K562 (cell line): ENCODE data around the gene OR2S2.

Experiments used
- ASH1L ChIP-seq: fragments of 450-650 bp; IDR thresholded peaks from 2 replicates; pipeline ENCODE4 v1.6.1; 2018; ENCODE audit warnings: borderline replicate concordance, mild to moderate bottlenecking, low read depth; ENCODE audit not compliant: partially characterized antibody
- CTCF ChIP-seq, 3 experiments: IDR thresholded peaks in 2 of 3; conservative IDR thresholded peaks in 1 of 3; 2 replicates each; pipeline ENCODE4 v1.5.1; 2011 to 2012; ENCODE audit warnings: low read length in 3 of 3, mild to moderate bottlenecking in 3 of 3, control low read depth in 2 of 3, improper control_type of control experiment in 1 of 3, inconsistent platforms in 1 of 3, low read depth in 1 of 3, mixed read lengths in 1 of 3, moderate library complexity in 1 of 3; ENCODE audit not compliant: insufficient read depth in 2 of 3
- ELK1 ChIP-seq: sonication (generic); formaldehyde crosslinking; IDR thresholded peaks from 2 replicates; pipeline ENCODE4 v1.8.1; 2022; ENCODE audit warnings: missing genetic modification reagents
- FOS ChIP-seq: IDR thresholded peaks from 3 replicates; pipeline ENCODE4 v1.6.1; 2011; ENCODE audit not compliant: insufficient read length; ENCODE audit errors: extremely low read depth

- TF ChIP-seq FOS, result no peak
- no peak for TF ChIP-seq ELK1 (CRISPR knock-in tag)
- TF ChIP-seq ASH1L, result no peak
- no peak for TF ChIP-seq CTCF (IDR thresholded peaks at IDR 0.05 in 2 of 3, conservative IDR thresholded peaks at IDR 0.05 in 1 of 3; ENCODE audit: insufficient read depth in 2 of 3, low read depth in 1 of 3, low read length in 3 of 3)
These were observed 14.1 kb upstream of the OR2S2 start for GRCh38 chr9:35972093-35972492.
